HG02610 (cell line): ENCODE measurements around the gene GRIK1.

ENCODE experiments used
- ATAC-seq: cut with Tn5 transposase; IDR thresholded peaks from one replicate; pipeline ENCODE4 v1.9.1; 2021; ENCODE audit warnings: mild to moderate bottlenecking, moderate library complexity; ENCODE audit not compliant: unreplicated experiment

Gene GRIK1

DNA sequence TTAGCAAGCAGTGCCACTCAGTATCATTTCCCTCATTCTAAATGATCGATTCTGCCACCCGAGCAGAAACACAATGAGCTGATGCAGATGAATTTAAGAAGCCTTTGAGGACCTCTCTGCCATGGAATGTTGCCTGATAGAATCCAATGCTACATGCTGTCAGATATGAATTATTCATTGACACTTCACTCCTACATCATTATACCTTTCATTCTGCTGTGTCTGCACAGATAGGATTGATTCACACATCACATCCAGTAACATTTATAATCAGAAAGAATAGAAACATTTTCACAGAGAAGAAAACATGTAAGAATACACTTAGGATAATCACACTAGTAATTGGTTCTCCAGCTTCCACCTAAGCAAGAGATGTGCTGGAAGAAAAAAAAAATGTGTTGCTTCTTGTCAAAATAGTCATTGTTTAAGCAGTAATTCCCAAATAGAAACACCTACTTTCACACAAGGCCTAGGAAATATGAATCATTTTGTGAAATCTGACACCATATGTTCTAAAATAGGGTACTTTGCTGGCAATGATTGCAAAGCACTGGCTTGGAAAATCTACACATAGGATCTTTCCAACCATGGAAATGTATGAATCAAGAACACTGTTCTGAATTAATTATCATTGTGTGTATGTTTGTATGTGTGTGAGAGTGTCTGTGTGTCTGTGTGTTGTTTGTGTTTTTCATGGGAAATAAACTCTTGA lies 110.1 kb downstream of the GRIK1 start:
- no peak for ATAC-seq

DNA sequence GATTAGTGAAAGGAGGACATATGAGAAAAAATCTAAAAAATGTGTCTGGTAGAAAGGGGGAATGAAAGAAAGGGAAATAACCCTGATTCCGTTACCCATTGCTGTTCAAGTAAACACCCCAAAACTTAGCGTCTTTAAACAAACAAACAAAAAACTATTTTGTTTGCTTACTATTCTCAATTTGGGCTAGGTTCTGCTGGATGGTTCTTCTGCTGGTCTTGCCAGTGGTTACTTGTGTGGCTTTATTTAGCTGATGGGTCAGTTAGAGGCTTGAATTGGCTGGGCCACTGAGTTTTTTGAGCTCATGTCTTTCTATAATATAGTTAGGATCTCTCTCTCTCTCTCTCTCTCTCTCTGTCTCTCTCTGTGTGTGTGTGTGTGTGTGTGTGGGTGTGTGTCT lies 112.1 kb downstream of the GRIK1 start:
- no peak for ATAC-seq

DNA sequence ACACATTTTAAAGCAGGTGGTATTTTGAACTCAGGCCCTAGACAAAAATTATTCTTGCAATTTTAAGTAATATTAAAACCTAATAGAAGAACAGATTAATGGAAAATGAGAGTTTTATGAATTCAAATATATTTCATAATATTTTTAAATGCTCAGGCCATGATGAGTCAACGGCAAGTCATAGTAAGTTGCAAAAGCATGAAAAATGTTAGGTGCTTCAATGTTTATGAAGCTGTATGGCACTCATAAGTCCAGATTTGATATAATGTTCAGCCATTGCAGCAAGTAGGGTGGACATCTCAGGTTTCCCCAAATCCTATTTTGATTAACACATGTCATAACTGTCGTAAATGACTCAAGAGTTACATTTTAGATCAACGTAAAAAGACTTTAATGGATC lies 112.6 kb downstream of the GRIK1 start:
- no peak for ATAC-seq

DNA sequence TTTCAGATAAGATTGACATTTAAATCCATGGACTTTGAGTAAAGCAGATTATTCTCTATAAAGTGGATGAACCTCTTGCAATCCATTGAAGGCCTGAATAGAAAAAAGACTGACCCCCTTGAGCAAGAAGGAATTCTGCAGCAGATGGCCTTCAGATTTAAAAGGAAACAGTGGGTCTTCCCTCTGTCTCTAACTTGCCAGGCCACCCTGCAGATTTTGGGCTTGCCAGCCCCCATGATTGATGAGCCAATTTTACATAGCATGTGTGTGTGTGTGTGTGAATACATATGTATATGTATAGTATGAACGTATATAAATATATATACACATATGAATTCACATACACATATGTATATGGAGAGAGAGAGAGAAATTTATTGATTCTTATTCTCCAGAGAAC lies 113.4 kb downstream of the GRIK1 start:
- no peak for ATAC-seq

DNA sequence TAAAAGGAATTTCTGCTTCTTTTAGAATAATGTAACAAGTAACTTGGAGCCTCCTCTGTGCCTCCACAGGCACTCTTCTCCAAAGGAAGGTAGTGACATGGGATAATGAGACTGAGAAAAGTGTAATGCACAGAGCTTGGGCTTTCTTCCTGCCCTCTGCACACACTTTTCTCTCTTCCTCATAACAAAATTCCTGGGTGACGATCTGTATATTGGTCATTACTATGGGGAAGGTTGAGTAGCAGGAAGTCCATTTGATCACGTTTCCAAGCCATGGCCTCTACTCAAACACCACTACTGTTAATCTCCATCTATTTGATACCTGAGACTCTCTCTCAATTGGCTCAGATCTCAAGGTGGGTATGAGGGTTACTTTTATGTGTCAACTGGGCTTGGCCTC lies 113.9 kb downstream of the GRIK1 start:
- ATAC-seq: no peak

DNA sequence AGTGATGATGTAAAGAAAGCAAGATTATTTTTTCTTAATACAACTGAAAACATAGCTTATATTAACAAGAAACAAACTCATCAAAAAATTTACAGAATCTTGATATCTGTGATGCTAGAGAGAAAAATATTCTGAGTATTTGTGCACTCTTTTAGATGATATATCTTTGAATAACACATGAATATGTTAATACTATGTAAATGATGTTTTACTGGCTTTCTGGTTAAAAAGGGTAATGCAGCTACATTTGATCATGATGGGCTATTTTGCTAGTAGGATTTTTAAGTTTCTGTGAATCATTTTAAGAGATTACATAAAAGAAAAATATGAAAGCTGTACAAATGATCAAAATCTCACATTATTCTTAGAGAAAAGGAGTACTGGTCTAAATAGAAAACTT lies 114.5 kb downstream of the GRIK1 start:
- ATAC-seq: no peak

DNA sequence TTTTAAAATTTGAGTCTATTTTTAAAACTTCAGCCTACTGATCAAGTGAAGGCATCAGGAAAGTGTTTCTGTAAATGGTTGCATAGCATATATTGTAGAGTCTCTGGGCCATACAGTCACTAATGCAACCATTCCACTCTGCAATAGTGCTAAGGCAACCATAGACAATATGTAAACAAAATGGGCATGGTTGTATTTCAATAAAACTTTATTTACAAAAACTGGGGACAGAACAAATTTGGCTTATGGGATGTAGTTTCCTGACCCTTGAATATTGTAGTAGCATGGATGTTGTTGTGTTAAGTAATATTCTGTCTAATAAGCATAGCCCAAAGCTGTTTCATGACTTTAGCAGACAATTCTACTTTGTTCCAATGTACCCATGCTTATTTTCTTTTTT lies 117.7 kb downstream of the GRIK1 start:
- ATAC-seq: no peak

DNA sequence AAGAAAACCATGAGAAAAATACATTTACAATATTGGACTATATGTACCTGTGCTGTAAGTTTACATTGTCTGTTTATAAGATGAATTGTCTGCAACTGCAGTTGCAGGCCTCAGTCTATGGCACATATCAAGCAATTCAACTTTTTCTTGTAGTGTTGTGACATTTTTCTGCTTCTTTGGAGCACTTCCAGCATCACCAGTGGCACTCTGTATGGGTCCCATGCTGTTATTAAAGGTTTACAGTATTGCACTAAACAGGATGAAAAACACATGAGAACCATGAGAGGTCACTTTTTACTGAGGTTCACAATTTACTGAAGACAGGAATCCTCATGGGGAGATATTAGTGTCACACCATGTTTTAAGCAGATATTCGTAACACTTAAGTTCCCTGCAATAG lies 118.6 kb downstream of the GRIK1 start:
- no peak for ATAC-seq

DNA sequence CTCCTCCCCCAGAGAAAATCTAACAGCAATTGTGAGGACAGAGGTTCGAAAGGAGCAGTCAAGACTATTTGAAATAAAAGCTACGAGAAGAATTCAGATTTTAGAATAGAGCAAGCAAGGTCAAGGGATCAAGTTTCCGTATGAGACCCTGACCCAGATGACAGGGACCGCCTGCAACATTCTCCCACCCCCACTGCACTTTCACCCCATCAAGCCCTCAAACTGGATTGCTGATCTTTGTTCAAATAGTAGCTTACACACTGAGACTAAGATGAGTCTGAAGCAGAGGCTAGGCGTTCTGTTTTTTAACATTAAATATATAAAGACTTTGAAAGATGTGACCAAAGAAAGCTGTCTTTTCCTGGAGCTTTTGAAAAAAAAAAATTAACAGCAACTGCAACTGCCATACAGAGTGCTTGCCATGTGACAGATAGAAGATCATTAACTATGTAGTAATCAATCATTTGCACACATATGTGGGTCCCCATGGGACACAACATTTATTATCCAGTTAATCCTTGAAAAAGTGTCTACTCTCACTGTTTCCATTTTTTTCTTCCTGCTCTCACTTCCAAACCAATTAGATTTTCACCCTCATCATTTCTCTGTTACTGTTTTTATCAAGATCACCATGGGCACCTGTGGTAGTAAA lies 120.0 kb downstream of the GRIK1 start:
- no peak for ATAC-seq

DNA sequence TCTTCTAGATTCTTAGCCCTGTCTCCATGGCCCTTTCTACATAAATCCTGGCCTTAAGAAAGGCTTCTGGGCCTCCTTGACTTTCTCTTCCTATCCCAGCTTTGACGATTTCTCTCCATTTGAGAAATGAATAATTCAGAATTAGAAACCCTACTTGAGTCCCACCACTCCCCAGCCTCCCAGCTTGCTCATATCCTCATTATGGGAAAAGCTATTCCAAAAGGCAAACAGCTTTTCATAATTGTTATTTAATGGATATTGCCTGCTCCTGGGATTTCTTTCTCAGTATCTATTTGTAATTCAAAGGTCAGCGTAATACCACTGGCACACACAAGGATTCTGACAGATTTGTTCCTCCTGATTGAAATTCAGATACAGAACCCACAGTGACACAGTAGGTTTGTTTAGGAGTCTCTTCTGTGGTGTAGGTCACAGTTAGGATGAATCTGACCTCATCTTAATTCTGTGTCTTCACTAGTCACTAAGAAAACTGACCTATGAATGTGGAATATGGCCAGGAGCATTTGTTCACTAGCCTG lies 121.3 kb downstream of the GRIK1 start:
- ATAC-seq: no peak

DNA sequence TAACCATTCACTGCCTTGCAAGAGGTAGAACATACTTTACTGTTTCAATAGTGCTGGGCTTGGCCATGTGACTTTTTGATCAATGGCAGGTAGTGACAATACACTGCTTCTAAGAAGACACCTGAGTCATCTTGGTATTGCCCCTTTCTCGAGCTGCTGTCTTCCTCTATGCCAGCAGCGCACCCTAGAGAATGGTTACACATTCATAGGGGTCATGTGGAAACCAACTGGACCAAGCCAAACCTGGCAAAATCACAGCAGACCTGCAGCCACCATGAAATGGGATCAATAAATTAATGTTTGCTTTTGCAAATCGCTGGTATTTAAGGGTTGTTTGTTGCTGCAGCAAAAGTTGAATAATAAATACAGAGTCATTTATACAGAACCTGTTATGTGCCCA lies 122.3 kb downstream of the GRIK1 start:
- ATAC-seq: no peak

DNA sequence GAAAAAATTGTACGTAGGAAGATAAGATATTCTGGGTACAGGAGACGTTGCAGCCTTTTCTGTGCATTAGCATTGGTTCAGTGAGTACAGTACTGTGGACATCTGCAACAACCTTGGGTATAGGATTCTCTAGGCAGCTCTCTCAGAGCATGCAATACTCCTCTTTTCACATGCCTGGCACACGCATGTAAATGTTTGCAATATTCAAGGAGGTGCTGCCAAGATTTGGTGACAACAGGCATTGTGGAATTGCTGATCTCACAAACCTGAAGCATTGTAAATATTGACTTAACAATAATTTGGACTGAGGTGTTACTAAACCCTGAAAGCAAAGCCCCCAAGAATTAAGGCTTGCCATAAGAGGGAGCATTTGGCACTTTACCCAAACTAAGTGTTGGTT lies 126.8 kb downstream of the GRIK1 start:
- ATAC-seq: no peak

DNA sequence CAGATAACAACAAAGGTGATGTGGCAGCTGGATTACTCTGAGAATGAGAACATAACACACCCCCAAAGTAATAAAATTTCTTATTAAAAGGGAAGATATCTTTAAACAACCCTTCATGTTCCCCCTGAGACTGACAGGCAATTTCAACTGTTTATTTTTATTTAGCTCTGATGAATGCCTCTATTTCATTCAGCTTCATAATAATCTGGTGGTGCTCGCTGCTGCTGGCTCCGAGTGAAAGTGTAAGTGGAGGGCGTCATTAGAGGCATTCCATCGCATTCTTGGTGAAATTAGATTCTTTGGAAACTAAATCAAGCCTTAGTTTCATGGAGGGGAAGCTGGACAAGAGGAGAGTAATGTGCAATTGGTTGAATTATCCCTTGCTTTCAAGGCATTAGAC lies 128.9 kb downstream of the GRIK1 start:
- ATAC-seq: no peak

DNA sequence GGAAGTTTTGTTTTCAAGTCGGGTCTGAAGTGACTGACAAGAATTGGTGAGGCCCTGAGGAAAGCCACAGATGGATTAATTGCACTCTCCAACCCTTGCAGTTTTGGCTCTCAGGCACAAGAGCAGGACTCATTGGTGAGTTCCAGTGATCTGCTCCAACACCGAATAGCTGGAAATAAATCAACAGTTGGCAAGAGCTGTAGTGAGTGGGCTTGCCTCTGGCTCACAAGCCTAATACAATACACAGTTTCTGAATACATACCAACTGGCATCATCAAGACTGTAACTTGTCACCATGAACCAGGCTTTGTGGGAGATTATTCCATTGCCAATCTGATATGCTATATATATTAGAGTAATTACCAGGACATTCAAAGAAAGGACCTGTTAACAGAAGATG lies 131.6 kb downstream of the GRIK1 start:
- no peak for ATAC-seq

DNA sequence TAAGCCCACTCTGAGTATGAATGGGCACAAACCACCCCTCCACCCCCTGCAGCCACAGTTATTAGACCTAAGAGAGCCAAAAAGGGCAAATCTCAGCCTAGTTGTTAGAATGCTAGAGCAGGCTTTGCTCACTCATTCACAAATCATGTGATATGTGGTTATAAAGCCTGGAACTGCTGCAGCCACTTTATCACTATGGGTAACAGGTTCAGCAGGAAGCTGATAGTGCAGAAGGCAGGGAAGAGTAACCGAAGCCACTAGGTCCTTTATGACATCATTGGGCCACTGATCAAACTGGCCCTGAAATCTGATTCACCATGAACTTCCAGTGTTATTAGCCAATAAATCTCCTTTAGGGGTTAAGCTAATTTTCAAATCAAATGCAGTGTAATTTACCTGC lies 134.7 kb downstream of the GRIK1 start:
- no peak for ATAC-seq

DNA sequence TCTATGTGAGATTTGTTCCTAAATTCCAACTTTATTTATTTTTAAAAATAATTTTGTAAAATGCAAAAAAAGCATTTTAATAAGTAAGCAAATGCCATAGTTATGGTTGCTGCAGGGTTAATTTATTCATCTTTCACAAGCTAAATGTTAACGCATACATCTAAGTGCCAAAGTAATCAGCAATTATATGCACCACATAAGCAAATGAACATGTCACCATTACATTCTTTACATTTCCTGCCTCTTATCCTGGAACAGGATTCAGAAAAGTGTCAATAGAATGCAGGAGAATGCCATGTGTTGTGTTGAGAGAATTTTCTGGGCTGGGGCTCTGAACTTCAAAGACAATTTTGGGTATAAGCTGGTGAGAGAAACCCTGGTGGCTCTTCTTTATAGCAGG lies 136.6 kb downstream of the GRIK1 start:
- ATAC-seq: no peak

DNA sequence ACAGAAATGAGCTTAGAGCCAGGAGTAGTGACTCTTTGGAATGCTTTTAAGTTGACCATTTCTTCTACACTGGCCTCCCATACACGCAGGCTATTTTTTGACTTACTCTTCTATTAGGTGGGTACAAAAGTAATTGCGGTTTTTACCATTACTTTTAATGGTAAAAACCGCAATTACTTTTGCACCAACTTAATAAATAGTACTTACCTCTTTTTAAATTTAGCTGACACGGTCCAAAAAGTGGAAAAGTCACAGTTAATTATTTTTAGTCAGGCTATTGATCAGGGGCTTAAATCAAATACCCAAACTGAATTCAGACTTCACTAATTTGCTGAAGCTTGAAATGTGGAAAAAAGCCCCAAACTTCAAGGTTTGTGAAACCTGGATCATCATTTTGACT lies 138.7 kb downstream of the GRIK1 start:
- ATAC-seq: no peak

DNA sequence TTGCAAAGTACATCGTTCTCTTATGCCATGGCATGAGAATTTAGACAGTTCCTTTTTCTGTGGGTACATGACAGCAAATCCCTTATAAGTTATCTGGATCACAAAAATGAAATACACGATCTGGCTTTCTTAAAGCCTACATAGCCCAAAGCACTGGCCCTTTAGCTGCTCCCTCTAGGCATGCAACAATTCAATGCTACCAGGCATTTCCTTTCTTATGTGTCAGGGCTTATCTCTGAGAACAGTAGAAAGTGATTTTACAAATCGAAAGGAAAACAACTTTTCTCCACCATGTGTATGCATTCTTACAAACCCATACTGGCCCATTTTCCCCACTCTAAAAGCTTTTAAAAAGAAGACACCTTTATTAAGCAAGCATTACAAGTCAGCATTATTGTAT lies 139.7 kb downstream of the GRIK1 start:
- no peak for ATAC-seq

DNA sequence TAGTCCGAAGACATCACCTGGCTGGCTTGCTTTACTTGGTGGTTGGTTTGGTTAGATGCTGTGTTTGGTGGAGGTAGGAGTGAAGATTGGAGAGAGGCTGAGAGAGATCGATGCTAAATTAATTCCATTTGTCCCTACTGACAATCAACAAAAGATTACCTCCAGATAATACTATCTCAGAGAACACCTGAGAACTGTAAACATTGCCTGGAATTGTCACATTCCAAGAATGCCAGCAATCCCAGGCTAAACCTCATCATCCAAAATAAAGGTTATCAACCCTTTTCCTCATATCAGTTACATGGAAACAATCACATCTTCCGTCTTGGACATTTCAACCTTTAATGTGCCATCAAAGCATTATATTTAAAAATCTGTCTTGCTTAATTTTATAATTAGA lies 141.0 kb downstream of the GRIK1 start:
- no peak for ATAC-seq

DNA sequence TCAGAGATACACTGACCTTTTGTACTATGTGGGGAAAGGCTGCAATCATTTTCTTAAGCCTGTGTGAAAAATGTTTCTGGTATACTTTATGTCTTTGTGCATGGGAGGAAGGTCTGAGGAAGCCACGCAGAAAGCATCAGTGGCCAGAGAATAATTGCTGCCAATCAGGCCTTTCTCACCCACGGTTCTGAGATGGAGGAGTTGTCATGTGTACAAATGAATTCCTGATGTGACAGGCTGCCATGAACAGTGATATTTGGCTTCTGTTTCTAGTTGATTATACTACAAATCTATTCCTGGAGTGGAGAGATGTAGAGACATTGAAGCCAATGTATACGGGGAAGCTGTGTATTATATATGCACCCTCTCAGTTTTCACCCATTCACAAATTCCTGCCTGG lies 142.6 kb downstream of the GRIK1 start:
- no peak for ATAC-seq

DNA sequence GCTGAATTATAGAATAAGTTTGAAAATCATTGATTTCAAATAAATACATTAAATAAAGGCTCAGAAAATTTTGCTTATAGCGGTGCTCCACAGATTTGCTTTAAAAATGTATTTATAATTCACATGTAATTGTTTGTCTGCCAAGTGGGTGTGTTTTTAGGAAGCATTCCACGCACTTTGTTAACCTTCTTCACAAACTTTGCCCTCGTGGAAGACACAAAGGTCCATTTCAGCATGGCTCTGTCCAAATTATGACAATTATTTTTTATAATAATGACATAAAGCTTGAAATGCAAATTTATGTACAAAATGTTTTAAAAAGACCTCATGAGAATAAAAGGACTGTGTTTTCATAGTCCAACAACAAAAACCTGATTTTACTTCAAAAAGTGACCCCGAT lies 146.1 kb downstream of the GRIK1 start:
- no peak for ATAC-seq

DNA sequence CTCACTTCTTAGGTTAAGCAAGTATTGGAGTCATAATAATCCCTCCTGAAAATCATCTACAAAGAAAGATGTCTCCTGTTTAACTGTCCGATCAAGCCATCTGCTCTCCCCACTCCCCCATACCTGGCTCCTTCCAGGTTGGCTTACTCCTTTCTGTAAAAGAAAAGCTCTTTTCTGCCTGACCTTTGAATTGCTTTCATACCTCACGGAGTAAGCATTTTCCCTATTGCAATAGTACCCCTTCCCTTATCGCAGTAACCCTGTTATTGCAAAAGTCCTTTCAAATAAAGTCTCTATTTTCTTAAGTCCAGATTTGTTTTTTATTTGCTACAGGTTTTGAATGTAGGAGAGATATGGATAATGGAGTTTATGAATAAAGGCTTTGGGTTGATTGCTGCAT lies 150.4 kb downstream of the GRIK1 start:
- ATAC-seq: no peak

DNA sequence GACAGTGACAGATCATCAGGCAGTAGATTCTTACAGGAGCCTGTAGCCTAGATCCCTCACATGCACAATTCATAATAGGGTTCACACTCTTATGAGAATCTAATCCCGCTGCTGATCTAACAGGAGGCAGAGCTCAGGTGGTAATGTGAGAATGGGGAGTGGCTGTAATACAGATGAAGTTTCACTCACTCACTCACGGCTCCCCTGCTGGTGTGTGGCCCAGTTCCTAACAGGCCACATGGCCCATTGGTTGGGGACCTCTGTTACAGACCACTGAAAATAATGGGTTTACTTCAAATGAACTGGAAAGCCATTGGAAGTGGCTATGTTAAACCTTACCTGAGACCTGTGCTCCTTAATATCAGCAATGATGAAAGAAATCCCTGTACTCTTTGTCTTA lies 151.0 kb downstream of the GRIK1 start:
- no peak for ATAC-seq
